HG02588 (cell line): ENCODE data around the gene COX18.

Source experiments
- ATAC-seq: cut with Tn5 transposase; IDR thresholded peaks from one replicate; pipeline ENCODE4 v1.9.1; 2021; ENCODE audit warnings: mild to moderate bottlenecking, moderate library complexity; ENCODE audit not compliant: unreplicated experiment

The COX18 gene

DNA sequence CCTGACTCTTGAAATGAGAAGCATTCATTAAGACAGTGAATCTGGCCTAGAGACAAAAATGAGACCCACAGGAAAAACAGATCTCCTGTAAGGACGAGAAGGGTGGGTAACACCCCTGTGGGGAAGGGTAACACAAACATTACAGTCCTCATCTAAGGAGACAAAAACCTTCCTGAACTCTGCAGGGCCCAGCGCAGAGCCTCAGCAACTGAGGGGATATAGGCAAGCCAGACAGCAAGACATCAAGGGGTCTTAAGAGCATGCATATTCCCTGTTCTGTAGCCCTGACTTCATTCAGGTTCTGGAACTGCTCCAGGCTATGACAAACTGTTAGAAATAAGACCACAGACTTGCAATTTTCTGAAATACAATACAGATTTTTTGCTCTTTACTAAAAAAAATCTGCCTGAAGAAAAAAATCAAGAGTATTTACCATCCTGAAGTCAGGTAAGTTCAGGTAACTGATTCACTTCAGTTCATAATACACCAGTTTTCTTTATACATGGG is 15.5 kb downstream of the COX18 start:
- no peak for ATAC-seq

DNA sequence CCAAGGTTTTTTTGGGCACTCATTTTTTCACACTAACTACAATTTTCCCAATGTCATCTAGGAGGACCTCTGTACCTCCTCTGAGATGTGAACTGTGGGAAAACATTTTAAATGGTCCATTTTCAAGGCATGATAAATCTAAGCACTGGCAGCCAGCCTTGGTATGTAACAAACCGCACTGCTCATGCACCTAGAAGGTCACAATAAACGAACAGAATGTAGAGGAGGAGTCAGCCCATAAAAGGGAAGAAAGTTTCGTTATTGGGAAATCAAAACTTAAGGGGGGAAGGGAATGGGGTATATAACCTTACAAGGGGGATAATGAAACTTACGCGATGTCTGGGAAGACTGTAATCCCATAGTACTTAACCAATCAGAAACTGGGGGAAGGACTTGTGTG is 16.4 kb downstream of the COX18 start:
- ATAC-seq: no peak

DNA sequence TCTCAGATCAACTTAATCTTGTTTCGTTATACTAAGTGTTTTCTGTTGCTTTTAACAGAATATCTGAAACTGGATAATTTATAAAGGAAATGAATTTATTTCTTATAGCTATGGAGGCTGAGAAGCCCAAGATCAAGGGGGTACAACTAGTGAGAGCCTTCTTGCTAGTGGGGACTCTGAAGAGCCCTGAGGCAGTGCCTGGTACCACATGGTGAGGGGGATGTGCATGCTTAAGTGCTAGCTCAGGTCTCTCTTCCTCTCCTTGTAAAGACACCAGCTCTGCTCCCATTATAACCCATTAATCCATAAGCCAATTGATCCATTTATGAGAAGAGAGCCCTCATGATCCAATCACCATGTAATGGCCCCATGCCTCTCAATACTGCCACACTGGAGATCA is 17.9 kb downstream of the COX18 start:
- no peak for ATAC-seq

DNA sequence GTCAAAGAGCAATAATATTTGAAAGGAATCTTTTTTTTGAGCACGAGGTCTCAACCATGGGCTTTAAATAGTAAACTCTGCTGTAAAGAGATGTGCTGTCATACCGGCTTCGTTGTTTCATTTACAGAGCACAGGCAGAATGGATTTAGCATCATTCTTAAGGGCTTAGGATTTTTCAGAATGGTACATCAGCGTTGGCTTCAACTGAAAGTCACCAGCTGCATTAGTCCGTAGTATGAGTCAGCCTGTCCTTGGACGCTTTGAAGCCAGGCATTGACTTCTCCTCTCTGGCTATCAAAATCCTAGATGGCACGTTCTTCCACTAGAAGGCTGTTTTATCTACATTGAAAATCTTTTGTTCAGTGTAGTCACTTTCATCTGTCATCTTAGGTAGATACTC is 23.6 kb downstream of the COX18 start:
- no peak for ATAC-seq

DNA sequence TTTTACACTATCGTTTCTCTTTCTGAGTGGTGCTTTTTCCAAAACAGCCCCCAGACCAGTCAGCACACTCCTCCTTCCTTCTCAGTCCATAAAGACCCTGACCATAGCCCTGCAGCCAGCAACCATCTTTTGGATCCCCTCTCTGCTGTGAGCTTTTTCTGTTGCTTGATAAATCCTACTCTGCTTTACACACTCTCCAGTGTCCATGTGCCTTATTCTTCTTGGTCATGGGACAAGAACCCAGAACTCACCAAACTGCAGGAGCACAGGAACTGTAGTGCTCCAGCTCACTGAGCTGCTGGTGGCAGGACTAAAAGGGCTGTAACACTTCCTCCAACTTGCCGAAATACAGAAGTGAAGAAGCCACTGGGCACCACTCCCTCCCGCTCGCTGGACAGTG is 32.5 kb downstream of the COX18 start:
- ATAC-seq: no peak

DNA sequence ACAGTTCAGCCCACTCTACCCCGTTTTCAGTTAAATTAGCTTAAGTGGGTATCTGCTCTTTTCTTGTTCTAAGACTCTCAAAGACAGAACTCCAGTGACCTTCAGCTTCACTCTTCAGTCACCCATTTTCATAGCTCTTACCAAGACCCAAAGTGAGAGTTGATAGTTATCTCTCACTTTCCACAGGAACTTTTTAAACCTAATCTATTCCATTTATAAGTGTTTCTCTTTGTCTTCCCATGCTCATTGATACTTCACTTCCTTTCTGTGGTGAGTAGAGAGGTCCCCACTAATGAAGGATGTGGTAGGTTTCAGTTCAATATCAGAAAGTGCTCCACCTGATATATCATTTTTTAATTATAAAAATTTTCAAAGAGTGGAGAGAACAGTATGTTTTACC is 33.4 kb downstream of the COX18 start:
- ATAC-seq: no peak

DNA sequence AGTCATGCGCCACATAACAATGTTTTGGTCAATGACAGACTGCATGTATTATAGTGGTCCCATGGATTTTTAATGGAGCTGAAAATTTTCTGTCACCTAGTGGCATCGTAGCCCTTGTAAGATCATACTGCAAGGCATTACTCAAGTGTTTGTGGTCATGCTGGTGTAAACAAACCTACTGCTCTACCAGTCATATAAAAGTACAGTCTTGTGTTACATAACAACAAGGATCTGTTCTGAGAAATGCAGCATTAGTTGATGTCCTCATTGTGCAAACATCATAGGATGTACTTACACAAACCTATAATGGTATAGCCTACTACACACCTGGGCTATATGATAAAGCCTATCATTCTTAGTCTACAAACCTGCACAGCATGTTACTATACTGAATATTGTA is 34.6 kb downstream of the COX18 start:
- no peak for ATAC-seq

DNA sequence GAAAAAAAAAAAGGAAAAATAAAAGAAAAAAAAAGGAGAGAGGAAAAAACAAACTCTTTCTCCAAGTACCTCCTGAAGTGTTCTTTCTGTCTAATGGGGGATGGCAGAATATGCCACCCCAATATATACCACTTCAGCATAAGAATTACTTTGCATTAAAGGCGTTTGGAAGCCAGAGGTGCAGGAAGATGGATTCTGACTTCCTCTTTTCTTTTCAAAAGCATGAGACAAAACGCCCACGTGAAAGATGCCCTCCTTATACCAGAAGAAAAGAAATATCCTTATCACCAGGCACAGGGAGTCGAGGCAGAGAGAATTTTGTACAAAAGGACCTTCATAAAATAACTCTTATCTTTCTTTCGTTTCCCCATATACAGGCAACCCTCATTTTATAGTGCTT is 40.9 kb downstream of the COX18 start:
- no peak for ATAC-seq

DNA sequence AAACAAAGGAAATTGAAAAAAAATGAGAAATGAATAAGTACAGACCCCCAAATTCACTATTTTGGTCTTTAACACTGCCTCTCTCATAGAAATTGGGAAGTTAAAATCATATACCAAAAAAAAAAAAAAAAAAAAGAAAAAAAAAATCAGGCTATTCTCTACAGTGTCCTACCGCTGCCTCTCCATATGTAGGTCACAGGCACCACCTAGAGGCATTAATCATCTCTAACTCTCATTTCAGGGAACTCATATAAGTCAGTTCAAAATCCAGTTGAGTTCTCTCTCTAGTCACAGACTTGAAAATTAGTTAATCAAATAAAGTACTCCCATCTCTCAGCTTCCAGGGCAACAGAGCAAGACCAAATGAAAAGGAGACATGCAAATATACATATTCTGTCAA is 47.9 kb downstream of the COX18 start:
- peak; percentile 47 for ATAC-seq

DNA sequence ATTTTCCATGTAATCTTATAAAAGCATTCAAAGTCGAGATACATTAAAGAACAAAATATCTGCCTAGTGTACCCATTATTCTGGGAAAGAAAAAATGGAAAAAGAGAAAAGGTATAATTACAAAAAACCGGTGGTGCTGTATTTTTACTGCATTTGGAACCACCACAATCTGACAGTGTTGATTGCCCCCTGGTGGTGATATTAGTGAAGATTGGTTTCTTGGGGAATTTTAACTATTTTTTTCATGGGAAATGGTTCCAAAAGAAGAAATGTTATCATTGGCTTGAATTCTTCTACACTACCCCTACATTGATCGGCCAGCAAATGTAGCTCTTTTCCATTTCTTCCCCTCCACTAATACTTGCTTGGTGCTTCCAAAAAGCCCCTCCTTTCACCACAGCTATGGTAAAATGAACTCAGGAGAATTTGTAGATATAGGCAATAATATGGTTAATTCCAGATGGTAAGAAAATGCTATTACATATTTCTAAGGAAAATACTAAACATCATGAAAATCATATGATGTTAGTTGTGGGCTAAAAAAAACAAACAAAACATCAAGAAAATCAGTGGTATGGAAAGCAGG is 50.0 kb downstream of the COX18 start:
- no peak for ATAC-seq

DNA sequence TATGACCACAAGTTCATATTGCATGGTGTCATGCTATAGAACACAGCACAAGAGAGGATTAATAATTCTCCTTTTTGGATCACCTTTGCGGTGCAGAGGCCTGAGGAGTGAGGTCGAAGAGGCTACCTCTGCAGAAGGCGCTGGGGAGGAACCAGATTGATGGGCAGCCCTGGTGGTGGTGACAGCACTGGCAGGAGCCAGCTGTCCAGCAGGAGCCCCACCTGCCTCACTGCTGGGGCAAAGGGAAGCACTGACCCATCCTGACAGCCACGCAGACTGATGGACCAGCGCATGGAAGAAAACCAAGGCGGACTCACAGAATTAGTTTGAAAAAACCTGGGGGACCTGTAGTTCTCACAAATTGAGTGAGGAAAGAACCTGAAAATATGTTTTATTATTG is 50.9 kb downstream of the COX18 start:
- ATAC-seq: no peak

DNA sequence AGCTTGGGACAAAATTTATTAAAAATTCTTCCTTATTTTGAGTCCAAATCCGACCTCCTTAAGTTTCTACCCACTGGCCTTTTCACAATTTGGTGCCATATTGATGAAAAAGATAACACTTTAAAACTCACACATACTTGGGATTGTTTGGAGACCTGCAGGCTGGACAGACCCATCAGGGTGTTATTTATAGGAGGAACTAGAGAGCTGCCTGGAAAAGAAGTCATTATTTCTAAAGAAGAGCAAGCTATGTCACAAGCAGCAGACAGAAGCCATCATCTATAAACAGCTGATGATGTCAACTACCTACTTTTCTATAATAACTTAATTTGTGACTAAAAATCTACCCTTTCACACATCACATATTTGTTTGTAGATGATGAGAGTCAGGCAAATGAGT is 56.2 kb downstream of the COX18 start:
- no peak for ATAC-seq

DNA sequence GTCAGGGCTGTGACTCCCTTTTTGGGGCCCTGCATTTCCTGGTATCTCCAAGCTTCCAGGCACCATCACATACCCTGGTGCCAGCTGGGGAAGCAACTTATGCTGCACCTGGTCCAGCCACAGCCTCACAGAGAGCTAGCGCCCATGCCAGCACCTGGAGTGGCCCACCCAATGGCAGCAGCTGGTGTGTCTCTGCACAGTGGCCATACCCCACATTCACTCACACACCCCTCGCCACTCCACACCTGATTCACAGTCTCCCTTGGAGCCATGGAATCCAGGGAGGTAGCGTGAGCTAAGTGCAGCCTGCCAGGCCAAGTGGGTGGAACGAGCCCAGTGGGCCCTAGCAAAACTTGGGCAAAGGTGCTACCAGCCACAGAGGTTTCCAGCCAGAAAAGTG is 56.8 kb downstream of the COX18 start:
- no peak for ATAC-seq

DNA sequence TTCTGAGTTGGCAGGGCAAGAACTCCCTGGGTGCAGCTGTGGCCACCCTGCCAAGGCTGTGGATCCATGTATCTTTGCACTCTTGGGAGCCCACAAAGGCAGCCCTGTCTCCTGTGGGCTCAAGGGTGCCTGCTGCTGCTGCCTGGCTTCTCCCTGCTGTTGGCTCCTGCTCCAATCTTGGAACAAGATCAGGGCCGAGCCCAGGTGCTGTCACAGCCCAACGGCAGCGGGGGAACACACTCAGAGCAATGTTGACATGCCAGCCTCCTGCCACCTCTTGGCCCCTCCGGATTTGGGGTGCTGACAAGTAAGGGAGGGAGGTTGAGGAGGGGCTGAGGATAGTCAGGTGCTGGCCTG is 57.9 kb downstream of the COX18 start:
- ATAC-seq: no peak

DNA sequence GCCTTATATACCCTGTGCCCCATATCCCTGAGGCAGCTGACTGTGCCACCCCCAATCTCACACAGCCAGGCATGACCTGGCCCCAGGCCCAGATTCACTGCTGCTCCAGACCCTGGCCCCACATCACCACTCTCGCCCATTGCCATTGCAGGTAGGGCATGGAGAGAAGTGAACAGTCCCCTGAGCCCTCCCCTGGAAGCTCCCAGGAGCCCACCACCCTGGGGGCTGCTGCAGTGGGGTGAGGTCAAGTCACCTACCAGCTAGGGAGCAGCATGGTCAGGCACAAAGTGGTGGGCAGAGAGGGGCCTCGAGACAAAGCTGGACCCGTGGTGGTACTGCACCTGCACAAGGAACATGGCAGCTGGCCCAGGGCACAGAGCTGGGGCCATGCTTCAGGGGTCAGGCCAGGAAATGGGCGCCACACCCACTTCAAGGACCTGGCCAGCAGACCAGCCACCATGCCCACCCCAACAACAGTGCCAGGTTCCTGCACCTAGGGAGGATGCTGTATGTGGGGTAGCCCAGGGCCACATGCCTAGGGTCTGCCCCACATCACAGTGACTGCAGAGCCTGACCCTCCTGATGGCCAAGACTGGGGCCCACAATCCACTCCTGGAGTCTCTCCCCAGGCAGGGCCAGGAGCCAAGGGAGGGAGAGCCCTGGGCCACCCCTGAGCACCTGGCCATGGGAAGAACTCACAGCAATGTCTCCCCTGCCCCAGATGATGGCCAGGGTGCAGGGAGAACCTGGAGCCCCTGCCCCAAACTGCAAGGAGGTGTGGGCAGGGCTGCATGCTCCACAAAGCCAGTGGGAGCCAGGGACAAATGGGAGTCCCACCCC is 58.5 kb downstream of the COX18 start:
- ATAC-seq: no peak

DNA sequence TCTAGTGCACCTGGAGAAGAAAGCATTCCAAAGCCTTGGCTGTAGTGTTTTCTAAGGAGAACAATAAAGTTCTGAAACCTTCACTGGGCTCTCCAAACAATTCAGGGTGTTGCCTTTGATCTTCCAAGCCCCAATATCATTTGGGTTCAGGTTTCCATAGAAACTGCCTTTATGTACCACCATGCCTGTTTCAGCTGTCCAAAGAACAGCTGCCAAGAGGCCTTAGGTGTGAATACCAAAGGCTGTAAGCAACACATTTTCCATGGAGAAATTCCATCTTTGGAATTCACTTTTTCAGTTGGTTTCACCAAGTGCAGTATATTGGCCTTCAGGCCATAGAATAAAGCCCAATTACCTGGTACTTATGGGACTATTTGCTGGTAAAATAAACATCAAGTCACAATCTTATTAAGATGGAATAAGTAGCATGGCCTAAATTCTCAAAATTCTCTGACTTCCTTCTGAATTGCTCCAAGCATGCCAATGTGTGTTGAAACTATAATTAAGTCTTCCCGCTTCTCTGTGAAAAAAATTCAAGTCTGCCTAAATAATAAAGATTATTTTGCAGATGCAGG is 61.9 kb downstream of the COX18 start:
- no peak for ATAC-seq

DNA sequence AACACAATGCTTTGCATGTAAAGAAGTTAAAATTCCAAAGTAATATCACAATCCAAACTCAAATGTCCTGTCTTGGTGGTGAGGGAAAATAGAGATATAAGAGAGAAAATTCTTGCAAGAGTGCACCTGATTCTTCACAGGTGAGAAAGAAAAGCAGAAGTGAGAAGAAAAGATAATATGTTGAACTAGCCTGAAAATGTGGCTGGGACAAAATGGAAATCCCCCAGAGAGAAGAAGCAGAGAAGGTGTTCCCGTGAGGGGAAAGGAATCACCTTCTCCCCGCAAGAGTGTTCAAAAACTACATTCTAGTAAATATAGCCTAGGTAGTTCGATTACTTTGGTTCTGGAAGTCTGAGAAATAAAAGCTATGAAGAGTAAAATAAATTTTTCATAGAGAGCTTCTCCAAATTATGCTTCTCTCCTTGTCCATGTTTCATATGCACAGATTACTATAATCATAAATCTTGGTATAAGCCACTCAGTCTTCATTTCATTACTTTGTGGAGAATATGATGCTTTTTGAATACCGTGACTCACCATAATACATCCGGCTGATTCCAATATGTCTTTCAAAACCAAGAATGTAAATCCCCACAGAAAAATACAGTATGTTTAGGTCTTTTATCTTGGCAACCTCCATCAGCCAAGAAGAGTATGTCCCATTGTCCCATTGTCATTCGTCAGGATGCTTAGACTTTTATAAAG is 63.1 kb downstream of the COX18 start:
- ATAC-seq: no peak

DNA sequence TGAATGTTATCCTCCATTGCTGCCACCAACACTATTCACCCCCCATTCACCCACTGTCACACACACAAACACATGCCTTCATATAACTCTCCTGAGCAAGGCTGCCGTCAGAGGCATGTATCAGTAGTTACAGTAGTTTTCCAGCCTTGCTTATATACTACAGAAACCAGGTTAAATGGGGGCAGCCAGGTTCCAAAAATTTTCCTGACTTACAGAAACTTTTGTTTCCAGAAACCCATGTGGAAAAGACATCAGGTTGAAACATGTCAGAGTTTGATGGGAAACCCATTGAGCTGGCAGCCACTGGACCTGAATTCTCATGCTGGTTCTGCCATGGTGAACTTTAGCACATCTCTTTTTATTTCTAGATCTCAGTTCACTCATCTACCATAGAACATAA is 64.0 kb downstream of the COX18 start:
- no peak for ATAC-seq
